SU-DHL-6 (cell line): ENCODE results near the gene RCC2.

Source experiments
- CTCF ChIP-seq: fragments of 200-600 bp; sonication (generic); IDR thresholded peaks from one replicate; pipeline ENCODE4 v1.5.1; 2017; ENCODE audit warnings: antibody characterized with exemption, mild to moderate bottlenecking, low read length, moderate library complexity; ENCODE audit not compliant: insufficient read depth, poor library complexity, severe bottlenecking
- EZH2phosphoT487 ChIP-seq: fragments of 200-600 bp; sonication (generic), shearing (Covaris generic); conservative IDR thresholded peaks from 2 replicates; pipeline ENCODE4 v1.6.1; 2018; ENCODE audit warnings: mild to moderate bottlenecking, antibody characterized with exemption, low read length, moderate library complexity, mixed read lengths

GRCh38 chr1:17412093-17412870 lies 27.2 kb downstream of the RCC2 start:
- no peak for TF ChIP-seq CTCF
- TF ChIP-seq EZH2phosphoT487: no peak
